ENCODE results near the gene TUBA8.
"Not testable (repeated sequence)": the region's sequence is repeated elsewhere in the genome, so short reads cannot be mapped to it uniquely, and the experiment has no call there.

The TUBA8 gene

DNA sequence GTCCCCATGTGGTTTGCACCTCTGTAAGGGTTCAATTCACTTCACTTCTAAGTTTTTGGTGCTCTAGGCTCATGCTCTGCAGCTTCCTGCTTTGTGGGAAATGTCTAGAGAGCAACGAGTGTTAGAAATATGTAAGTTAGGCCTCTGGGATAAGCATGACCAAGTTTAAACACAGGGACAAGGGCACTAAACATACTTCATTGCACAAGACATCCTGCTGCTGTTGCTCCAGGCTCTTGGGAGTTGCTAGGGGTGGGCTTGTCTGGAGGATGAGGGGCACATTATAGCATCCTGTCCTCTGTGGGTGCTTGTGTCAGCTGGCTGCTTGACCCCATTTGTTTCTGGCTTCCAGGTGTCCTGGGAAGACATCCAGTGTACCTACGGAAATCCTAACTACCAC, 62.8 kb downstream of the TUBA8 start:
- not testable (repeated sequence) for DNase-seq (ENCODE audit: low spot score)
